HepG2 (cell line): Measurements from ENCODE around the gene RHBDL1. TPM values are rescaled to one million over a fixed set of nuclear protein-coding genes. Genes with fewer than 3 reads are reported as not detected.

Source experiments
- CHD4 ChIP-seq: fragments of 200-600 bp; sonication (generic); IDR thresholded peaks from 2 replicates; pipeline ENCODE4 v1.7.0; 2017; ENCODE audit warnings: mild to moderate bottlenecking, low read length, borderline replicate concordance
- DMAP1 ChIP-seq: IDR thresholded peaks from 2 replicates; pipeline ENCODE4 v1.6.1; 2016
- GATA4 ChIP-seq: sonication (generic); IDR thresholded peaks from 2 replicates; pipeline ENCODE4 v1.6.1; 2016; ENCODE audit warnings: antibody characterized with exemption, low read depth, borderline replicate concordance
- GTF3A ChIP-seq: sonication (generic); formaldehyde crosslinking; conservative IDR thresholded peaks from 2 replicates; pipeline ENCODE4 v1.4.0; 2020; ENCODE audit warnings: mild to moderate bottlenecking, missing genetic modification reagents
- KDM5B ChIP-seq: sonication (generic); formaldehyde crosslinking; IDR thresholded peaks from 2 replicates; pipeline ENCODE4 v1.4.0; 2020; ENCODE audit warnings: missing genetic modification reagents, mild to moderate bottlenecking, borderline replicate concordance
- MAZ ChIP-seq, 2 experiments: sonication (generic) in 1 of 2; formaldehyde crosslinking in 1 of 2; IDR thresholded peaks; 2 replicates each; pipeline versions ENCODE4 v1.5.0 to v1.6.1; 2012 to 2020; ENCODE audit warnings: low read depth in 2 of 2, mild to moderate bottlenecking in 2 of 2, borderline replicate concordance in 1 of 2, improper control_type of control experiment in 1 of 2, low read length in 1 of 2, missing genetic modification reagents in 1 of 2, moderate library complexity in 1 of 2
- NONO ChIP-seq, 2 experiments: fragments of 450-650 bp in 1 of 2; sonication (generic) in 1 of 2; formaldehyde crosslinking in 1 of 2; IDR thresholded peaks in 1 of 2; conservative IDR thresholded peaks in 1 of 2; 2 replicates each; pipeline versions ENCODE4 v1.6.1 to v1.8.0; 2017 to 2022; ENCODE audit warnings: mild to moderate bottlenecking in 1 of 2, missing genetic modification reagents in 1 of 2, moderate library complexity in 1 of 2
- SETDB1 ChIP-seq: sonication (generic); formaldehyde crosslinking; IDR thresholded peaks from 2 replicates; pipeline ENCODE4 v1.5.1; 2020; ENCODE audit warnings: missing genetic modification reagents, mild to moderate bottlenecking, borderline replicate concordance
- ZBTB7B ChIP-seq: sonication (generic); formaldehyde crosslinking; IDR thresholded peaks from 2 replicates; pipeline ENCODE4 v1.4.0; 2020; ENCODE audit warnings: missing genetic modification reagents
- ZMYM3 ChIP-seq: sonication (generic); formaldehyde crosslinking; IDR thresholded peaks from 2 replicates; pipeline ENCODE4 v1.5.1; 2020; ENCODE audit warnings: mild to moderate bottlenecking, missing genetic modification reagents
- ZNF205 ChIP-seq: IDR thresholded peaks from 2 replicates; pipeline ENCODE4 v1.6.1; 2018; ENCODE audit warnings: missing biosample characterization, missing genetic modification reagents
- ZNF713 ChIP-seq: sonication (generic); formaldehyde crosslinking; IDR thresholded peaks from 2 replicates; pipeline ENCODE4 v1.4.0; 2020; ENCODE audit warnings: mild to moderate bottlenecking, missing genetic modification reagents
- ZNF746 ChIP-seq: sonication (generic); formaldehyde crosslinking; IDR thresholded peaks from 2 replicates; pipeline ENCODE4 v1.8.0; 2022; ENCODE audit warnings: mild to moderate bottlenecking, missing genetic modification reagents
- polyA plus RNA-seq, 8 experiments: library from polyadenylated mRNA; depleted of rRNA in 3 of 8; stranded (reverse) in 7 of 8; unstranded in 1 of 8; fragments of >200 nt; fragmentation: Illumina TruSeq in 4 of 8; extraction: Trizol in 4 of 8; gene quantifications; 2 replicates each; pipeline versions ENCODE4 v1.2.1 to v1.2.3, GENCODE V29; 2011 to 2016; ENCODE audit warnings: low read depth in 4 of 8, missing spikeins in 1 of 8, mixed read lengths in 1 of 8; ENCODE audit not compliant: insufficient read depth in 1 of 8
- total RNA-seq, 5 experiments: library from RNA; depleted of rRNA; stranded (reverse); fragments of >200 nt; fragmentation: Illumina TruSeq; extraction: Trizol; gene quantifications; 2 replicates each; pipeline ENCODE4 v1.2.3, GENCODE V29; 2016; ENCODE audit warnings: low read depth in 1 of 5
- TF ChIP-seq, protein P1 (sequence below): sonication (generic); formaldehyde crosslinking; IDR thresholded peaks from 2 replicates; pipeline ENCODE4 v1.5.0; 2020; ENCODE audit warnings: mild to moderate bottlenecking, missing genetic modification reagents, moderate library complexity
- TF ChIP-seq, protein P2 (sequence below): sonication (generic); formaldehyde crosslinking; IDR thresholded peaks from 2 replicates; pipeline ENCODE4 v1.4.0; 2020; ENCODE audit warnings: missing genetic modification reagents
- TF ChIP-seq, protein P3 (sequence below): sonication (generic); formaldehyde crosslinking; IDR thresholded peaks from 2 replicates; pipeline ENCODE4 v1.4.0; 2020; ENCODE audit warnings: missing genetic modification reagents
- TF ChIP-seq, protein P4 (sequence below): sonication (generic); formaldehyde crosslinking; IDR thresholded peaks from 2 replicates; pipeline ENCODE4 v1.5.0; 2020; ENCODE audit warnings: mild to moderate bottlenecking, missing genetic modification reagents
- TF ChIP-seq, protein P5 (sequence below): sonication (generic); formaldehyde crosslinking; IDR thresholded peaks from 2 replicates; pipeline ENCODE4 v1.5.1; 2020; ENCODE audit warnings: missing genetic modification reagents, mild to moderate bottlenecking, borderline replicate concordance

RHBDL1 gene
- total and polyA plus RNA-seq, 2 of the 13 experiments (the other 11 are each of a cell fraction or from before 2014, with no cell fraction given), result 1.8 to 3.8 TPM

DNA sequence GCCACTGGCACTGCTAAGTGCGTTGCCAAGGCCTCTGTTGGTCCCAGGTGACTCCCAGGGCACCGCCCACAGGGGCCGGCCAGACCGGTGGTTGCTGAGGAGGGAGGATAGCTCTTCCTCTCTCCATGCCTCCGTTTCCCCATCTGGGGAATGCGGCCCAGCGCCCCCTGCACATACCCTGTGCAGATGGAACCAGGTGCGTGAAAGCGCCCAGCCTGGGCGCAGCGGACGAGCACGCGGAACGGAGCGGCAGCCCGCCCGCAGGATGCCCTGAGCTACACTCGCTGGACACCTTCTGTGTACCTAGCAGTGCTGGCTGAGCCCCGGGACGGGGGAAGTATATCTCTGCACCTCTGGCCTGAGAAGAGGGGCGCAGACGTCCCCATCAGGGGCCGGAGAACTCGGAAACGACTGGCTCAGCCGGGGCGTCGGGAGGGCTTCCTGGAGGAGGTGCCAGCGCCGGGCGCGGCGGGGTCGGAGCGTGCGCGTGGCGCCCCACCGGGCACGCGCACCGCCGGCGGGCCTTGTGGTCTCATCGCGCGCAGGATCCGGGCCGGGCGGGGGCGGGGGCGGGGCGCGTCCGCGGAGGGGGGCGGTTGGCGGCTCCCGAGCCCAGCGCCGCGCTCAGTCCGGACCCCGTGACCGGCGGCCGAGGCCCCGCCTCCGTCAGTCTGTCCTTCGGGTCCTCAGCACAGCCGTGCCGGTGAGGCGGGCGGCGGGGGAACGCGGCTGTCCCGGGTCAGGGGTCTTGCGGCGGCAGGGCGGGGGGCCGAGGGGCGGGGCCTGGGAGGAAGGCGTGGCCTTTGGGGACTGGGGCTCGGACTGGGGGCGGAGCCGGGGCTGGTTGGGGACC lies 51.2 kb downstream of the RHBDL1 start, which contains the start of the genes CCDC78 and HAGHL (continued):
- no peak for TF ChIP-seq NONO (IDR thresholded peaks at IDR 0.05)
- 0 out of 2 replicates have a peak, but pooled peaks have one; percentile 36 for TF ChIP-seq NONO (CRISPR knock-in tag; conservative IDR thresholded peaks at IDR 0.05)
- TF ChIP-seq, protein P1, sequence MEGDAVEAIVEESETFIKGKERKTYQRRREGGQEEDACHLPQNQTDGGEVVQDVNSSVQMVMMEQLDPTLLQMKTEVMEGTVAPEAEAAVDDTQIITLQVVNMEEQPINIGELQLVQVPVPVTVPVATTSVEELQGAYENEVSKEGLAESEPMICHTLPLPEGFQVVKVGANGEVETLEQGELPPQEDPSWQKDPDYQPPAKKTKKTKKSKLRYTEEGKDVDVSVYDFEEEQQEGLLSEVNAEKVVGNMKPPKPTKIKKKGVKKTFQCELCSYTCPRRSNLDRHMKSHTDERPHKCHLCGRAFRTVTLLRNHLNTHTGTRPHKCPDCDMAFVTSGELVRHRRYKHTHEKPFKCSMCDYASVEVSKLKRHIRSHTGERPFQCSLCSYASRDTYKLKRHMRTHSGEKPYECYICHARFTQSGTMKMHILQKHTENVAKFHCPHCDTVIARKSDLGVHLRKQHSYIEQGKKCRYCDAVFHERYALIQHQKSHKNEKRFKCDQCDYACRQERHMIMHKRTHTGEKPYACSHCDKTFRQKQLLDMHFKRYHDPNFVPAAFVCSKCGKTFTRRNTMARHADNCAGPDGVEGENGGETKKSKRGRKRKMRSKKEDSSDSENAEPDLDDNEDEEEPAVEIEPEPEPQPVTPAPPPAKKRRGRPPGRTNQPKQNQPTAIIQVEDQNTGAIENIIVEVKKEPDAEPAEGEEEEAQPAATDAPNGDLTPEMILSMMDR (CRISPR knock-in tag), result peak; percentile 13; the same call in 1 of the 2 replicates
- TF ChIP-seq KDM5B (CRISPR knock-in tag), result 0 out of 2 replicates have a peak, but pooled peaks have one; percentile 22
- TF ChIP-seq DMAP1, result peak; percentile 15; the same call in 1 of the 2 replicates
- no peak for TF ChIP-seq ZNF713 (CRISPR knock-in tag)
- no peak for TF ChIP-seq ZNF746 (CRISPR knock-in tag)
- 0 out of 2 replicates have a peak, but pooled peaks have one; percentile 32 for TF ChIP-seq CHD4
- TF ChIP-seq ZBTB7B (CRISPR knock-in tag), result peak; percentile 7; the same call in 1 of the 2 replicates
- TF ChIP-seq, protein P2, sequence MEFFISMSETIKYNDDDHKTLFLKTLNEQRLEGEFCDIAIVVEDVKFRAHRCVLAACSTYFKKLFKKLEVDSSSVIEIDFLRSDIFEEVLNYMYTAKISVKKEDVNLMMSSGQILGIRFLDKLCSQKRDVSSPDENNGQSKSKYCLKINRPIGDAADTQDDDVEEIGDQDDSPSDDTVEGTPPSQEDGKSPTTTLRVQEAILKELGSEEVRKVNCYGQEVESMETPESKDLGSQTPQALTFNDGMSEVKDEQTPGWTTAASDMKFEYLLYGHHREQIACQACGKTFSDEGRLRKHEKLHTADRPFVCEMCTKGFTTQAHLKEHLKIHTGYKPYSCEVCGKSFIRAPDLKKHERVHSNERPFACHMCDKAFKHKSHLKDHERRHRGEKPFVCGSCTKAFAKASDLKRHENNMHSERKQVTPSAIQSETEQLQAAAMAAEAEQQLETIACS (CRISPR knock-in tag), result peak; percentile 86
- no peak for TF ChIP-seq GTF3A (CRISPR knock-in tag)
- TF ChIP-seq, protein P3, sequence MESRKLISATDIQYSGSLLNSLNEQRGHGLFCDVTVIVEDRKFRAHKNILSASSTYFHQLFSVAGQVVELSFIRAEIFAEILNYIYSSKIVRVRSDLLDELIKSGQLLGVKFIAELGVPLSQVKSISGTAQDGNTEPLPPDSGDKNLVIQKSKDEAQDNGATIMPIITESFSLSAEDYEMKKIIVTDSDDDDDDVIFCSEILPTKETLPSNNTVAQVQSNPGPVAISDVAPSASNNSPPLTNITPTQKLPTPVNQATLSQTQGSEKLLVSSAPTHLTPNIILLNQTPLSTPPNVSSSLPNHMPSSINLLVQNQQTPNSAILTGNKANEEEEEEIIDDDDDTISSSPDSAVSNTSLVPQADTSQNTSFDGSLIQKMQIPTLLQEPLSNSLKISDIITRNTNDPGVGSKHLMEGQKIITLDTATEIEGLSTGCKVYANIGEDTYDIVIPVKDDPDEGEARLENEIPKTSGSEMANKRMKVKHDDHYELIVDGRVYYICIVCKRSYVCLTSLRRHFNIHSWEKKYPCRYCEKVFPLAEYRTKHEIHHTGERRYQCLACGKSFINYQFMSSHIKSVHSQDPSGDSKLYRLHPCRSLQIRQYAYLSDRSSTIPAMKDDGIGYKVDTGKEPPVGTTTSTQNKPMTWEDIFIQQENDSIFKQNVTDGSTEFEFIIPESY, result peak; percentile 49
- TF ChIP-seq GATA4, result no peak
- TF ChIP-seq MAZ (IDR thresholded peaks at IDR 0.05; ENCODE audit: borderline replicate concordance, low read depth, low read length), result no peak; the same call in 1 of the 2 replicates
- peak; percentile 66; the same call in 1 of the 2 replicates for TF ChIP-seq MAZ (CRISPR knock-in tag; IDR thresholded peaks at IDR 0.05; ENCODE audit: low read depth)
- TF ChIP-seq, protein P4, sequence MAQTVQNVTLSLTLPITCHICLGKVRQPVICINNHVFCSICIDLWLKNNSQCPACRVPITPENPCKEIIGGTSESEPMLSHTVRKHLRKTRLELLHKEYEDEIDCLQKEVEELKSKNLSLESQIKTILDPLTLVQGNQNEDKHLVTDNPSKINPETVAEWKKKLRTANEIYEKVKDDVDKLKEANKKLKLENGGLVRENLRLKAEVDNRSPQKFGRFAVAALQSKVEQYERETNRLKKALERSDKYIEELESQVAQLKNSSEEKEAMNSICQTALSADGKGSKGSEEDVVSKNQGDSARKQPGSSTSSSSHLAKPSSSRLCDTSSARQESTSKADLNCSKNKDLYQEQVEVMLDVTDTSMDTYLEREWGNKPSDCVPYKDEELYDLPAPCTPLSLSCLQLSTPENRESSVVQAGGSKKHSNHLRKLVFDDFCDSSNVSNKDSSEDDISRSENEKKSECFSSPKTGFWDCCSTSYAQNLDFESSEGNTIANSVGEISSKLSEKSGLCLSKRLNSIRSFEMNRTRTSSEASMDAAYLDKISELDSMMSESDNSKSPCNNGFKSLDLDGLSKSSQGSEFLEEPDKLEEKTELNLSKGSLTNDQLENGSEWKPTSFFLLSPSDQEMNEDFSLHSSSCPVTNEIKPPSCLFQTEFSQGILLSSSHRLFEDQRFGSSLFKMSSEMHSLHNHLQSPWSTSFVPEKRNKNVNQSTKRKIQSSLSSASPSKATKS (CRISPR knock-in tag), result no peak
- no peak for TF ChIP-seq ZNF205 (CRISPR knock-in tag)
- TF ChIP-seq, protein P5, sequence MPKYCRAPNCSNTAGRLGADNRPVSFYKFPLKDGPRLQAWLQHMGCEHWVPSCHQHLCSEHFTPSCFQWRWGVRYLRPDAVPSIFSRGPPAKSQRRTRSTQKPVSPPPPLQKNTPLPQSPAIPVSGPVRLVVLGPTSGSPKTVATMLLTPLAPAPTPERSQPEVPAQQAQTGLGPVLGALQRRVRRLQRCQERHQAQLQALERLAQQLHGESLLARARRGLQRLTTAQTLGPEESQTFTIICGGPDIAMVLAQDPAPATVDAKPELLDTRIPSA (CRISPR knock-in tag), result no peak
- TF ChIP-seq ZMYM3, result peak; percentile 68
- no peak for TF ChIP-seq SETDB1 (CRISPR knock-in tag)
